ENCODE measurements around the gene RAPH1.

Gene RAPH1

GRCh38 chr2:203451011-203451410 is 84.1 kb downstream of the RAPH1 start:
- no peaks in the 10 kb centered on the region for H3K9me3 ChIP-seq
- no peak overlapping the region for H3K4me3 ChIP-seq (ENCODE audit: low read depth, low read length)
- TF ChIP-seq CTCF (IDR thresholded peaks at IDR 0.05; ENCODE audit: low read depth, low read length) = no peak
- no peaks in the 10 kb centered on the region for H3K27me3 ChIP-seq
- no peak for DNase-seq
- H3K4me1 ChIP-seq = no peaks in the 10 kb centered on the region
- H3K36me3 ChIP-seq = no peaks in the 10 kb centered on the region

- Histone ChIP-seq H3K36me3 (no peaks in the 10 kb centered on the region), H3K4me1 (no peaks in the 10 kb centered on the region), H3K4me3 (ENCODE audit: low read depth, low read length) (no peak overlapping the region), H3K27me3 (no peaks in the 10 kb centered on the region), H3K9me3 (no peaks in the 10 kb centered on the region)
- DNase-seq = no peak
- no peak for TF ChIP-seq CTCF (IDR thresholded peaks at IDR 0.05; ENCODE audit: low read depth, low read length)
These were observed 84.5 kb downstream of the RAPH1 start for GRCh38 chr2:203450561-203450960.

- no peak for TF ChIP-seq CTCF (IDR thresholded peaks at IDR 0.05; ENCODE audit: low read depth, low read length)
- Histone ChIP-seq H3K36me3 (no peaks in the 10 kb centered on the region; the same call in 1 of the 2 replicates), H3K9me3 (no peaks in the 10 kb centered on the region), H3K27me3 (no peaks in the 10 kb centered on the region), H3K4me1 (no peaks in the 10 kb centered on the region), H3K4me3 (ENCODE audit: low read depth, low read length) (no peak overlapping the region)
- DNase-seq = no peak
These were observed 88.3 kb downstream of the RAPH1 start for GRCh38 chr2:203446780-203447179.

- H3K4me1 ChIP-seq = no peaks in the 10 kb centered on the region
- H3K9me3 ChIP-seq = no peaks in the 10 kb centered on the region
- no peaks in the 10 kb centered on the region; the same call in 1 of the 2 replicates for H3K36me3 ChIP-seq
- H3K27me3 ChIP-seq = no peaks in the 10 kb centered on the region
- no peak for DNase-seq
- no peak overlapping the region for H3K4me3 ChIP-seq (ENCODE audit: low read depth, low read length)
- no peak for TF ChIP-seq CTCF (IDR thresholded peaks at IDR 0.05; ENCODE audit: low read depth, low read length)
These were observed 89.0 kb downstream of the RAPH1 start for GRCh38 chr2:203446071-203446481.

GRCh38 chr2:203444738-203445137 is 90.4 kb downstream of the RAPH1 start:
- Histone ChIP-seq H3K36me3 (no peaks in the 10 kb centered on the region; the same call in 1 of the 2 replicates), H3K9me3 (no peaks in the 10 kb centered on the region)

GRCh38 chr2:203442463-203442862 is 92.6 kb downstream of the RAPH1 start:
- DNase-seq = no peak
- Histone ChIP-seq H3K4me3 (ENCODE audit: low read depth, low read length) (no peak overlapping the region), H3K4me1 (no peaks in the 10 kb centered on the region), H3K27me3 (no peaks in the 10 kb centered on the region), H3K9me3 (no peaks in the 10 kb centered on the region), H3K36me3 (no peaks in the 10 kb centered on the region; the same call in 1 of the 2 replicates)
- no peak for TF ChIP-seq CTCF (IDR thresholded peaks at IDR 0.05; ENCODE audit: low read depth, low read length)

More at GRCh38 chr2:203444738-203445137, 90.4 kb downstream of the RAPH1 start:
- DNase-seq = no peak
- Histone ChIP-seq H3K4me1 (no peaks in the 10 kb centered on the region), H3K27me3 (no peaks in the 10 kb centered on the region), H3K4me3 (ENCODE audit: low read depth, low read length) (no peak overlapping the region)
- no peak for TF ChIP-seq CTCF (IDR thresholded peaks at IDR 0.05; ENCODE audit: low read depth, low read length)

All from BE2C (cell line).